ENCODE results near the gene CAND2.

GRCh38 chr3:12824299-12824698, 27.8 kb downstream of the CAND2 start:
- TF ChIP-seq, protein P1, sequence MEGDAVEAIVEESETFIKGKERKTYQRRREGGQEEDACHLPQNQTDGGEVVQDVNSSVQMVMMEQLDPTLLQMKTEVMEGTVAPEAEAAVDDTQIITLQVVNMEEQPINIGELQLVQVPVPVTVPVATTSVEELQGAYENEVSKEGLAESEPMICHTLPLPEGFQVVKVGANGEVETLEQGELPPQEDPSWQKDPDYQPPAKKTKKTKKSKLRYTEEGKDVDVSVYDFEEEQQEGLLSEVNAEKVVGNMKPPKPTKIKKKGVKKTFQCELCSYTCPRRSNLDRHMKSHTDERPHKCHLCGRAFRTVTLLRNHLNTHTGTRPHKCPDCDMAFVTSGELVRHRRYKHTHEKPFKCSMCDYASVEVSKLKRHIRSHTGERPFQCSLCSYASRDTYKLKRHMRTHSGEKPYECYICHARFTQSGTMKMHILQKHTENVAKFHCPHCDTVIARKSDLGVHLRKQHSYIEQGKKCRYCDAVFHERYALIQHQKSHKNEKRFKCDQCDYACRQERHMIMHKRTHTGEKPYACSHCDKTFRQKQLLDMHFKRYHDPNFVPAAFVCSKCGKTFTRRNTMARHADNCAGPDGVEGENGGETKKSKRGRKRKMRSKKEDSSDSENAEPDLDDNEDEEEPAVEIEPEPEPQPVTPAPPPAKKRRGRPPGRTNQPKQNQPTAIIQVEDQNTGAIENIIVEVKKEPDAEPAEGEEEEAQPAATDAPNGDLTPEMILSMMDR (IDR thresholded peaks at IDR 0.05) = no peak
- TF ChIP-seq POLR2A (IDR thresholded peaks at IDR 0.05) (no peak), EP300 (IDR thresholded peaks at IDR 0.05) (no peak)
